LNCaP clone FGC (cell line): ENCODE measurements around the gene RAB34.

Source experiments
- DNase-seq: peaks from one replicate; pipeline ENCODE4 v3.0.0-alpha.2; 2011; ENCODE audit warnings: low read depth
- H3K4me3 ChIP-seq: 2 replicates; pipeline ENCODE4 v1.5.1; 2011; ENCODE audit warnings: mild to moderate bottlenecking, low read depth, low read length, control low read depth
- TF ChIP-seq, protein P1 (sequence below): IDR thresholded peaks from 2 replicates; pipeline ENCODE4 v1.5.1; 2012; ENCODE audit warnings: mild to moderate bottlenecking; ENCODE audit not compliant: control insufficient read depth, insufficient read depth; ENCODE audit errors: extremely low read depth

Gene RAB34, protein sequence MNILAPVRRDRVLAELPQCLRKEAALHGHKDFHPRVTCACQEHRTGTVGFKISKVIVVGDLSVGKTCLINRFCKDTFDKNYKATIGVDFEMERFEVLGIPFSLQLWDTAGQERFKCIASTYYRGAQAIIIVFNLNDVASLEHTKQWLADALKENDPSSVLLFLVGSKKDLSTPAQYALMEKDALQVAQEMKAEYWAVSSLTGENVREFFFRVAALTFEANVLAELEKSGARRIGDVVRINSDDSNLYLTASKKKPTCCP

DNA sequence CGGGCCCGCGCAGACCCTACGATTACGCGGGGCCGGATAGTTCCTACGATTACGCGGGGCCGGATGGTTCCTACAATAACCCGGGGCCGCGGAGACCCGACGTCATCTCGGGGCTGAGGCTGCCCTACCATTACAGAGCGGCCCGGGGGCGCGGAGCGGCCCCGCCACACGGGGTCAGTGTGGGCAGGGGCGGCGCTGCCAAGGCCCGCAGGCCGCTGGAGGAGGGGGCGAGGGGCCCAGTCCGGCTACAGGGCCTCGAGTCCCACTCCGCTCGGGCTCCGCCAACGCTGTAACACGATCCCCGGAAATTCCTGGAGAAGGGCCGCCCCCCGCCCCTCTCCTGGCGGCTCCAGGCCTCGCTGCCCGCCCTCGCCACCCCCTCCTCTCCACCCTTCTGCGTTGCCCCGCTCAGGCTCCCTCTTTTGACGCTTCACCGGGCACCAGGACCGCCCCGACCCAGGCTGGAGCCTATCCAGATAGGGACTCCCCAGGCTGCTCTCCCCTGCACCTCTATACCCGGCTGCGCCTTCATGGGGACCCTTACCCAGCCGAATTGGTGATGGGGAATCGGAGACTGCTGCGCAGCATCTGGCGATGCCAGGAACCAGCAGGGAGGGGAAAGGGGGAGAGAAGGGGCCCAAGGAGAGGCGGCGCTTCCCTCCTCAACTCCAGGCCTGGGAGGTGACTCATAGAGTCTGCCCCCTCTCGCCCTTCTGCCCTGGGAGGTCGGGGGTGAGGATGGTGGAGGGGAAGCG lies at the start of gene RAB34:
TSS of gene RAB34 (minus strand) at position 291 of the 755 bp plus-strand sequence. CDS start 602 bp downstream, outside the sequence.
- DNase-seq = no peak

DNA sequence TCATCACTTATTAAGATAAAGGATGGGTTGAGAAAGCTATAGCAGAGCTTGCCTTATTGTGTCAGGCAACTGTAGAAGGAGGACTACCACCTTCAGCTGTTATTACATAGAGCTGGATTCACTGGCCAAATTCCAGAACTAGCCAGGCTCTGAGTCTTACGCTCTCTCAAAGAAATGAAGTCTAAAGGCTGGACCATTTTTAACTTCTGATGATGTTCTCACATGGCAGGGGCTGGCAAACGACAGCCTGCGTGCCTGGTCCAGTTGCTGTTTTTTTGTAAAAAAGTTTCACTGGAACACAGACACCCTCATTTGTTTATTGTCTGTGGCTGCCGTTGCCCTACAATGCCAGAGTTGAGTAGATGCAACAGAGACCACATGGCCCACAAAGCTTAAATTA lies 47.4 kb upstream of the RAB34 start:
- no peak overlapping the region for H3K4me3 ChIP-seq
- TF ChIP-seq, protein P1, sequence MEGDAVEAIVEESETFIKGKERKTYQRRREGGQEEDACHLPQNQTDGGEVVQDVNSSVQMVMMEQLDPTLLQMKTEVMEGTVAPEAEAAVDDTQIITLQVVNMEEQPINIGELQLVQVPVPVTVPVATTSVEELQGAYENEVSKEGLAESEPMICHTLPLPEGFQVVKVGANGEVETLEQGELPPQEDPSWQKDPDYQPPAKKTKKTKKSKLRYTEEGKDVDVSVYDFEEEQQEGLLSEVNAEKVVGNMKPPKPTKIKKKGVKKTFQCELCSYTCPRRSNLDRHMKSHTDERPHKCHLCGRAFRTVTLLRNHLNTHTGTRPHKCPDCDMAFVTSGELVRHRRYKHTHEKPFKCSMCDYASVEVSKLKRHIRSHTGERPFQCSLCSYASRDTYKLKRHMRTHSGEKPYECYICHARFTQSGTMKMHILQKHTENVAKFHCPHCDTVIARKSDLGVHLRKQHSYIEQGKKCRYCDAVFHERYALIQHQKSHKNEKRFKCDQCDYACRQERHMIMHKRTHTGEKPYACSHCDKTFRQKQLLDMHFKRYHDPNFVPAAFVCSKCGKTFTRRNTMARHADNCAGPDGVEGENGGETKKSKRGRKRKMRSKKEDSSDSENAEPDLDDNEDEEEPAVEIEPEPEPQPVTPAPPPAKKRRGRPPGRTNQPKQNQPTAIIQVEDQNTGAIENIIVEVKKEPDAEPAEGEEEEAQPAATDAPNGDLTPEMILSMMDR = no peak
- DNase-seq = no peak

More for the DNA sequence above, at the start of gene RAB34:
- TF ChIP-seq, protein P1 = no peak
- H3K4me3 ChIP-seq = no peak within 1 kb of the TSS

DNA sequence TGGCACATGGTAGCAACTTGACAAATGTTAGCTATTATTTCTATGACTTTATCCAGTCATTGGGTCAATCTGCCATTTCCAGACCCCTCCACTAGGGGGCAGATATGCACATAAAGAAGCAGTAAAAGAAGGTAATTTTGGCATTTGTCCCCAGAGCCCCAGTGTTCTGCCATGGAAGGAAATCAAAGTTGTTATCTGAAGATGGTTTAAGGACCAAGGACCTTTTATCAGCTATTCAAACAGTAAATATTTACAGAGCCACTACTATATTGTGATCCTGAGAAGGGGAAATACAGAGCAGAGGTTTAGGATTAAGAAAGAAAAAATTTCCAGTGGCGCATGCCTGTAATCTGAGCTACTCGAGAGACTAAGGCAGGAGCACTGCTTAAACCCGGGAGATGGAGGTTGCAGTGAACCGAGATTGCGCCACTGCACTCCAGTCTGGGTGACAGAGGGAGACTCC lies 46.2 kb upstream of the RAB34 start:
- TF ChIP-seq, protein P1 = peak; percentile 79
- peak; percentile 93 for DNase-seq
- H3K4me3 ChIP-seq = no peak overlapping the region

DNA sequence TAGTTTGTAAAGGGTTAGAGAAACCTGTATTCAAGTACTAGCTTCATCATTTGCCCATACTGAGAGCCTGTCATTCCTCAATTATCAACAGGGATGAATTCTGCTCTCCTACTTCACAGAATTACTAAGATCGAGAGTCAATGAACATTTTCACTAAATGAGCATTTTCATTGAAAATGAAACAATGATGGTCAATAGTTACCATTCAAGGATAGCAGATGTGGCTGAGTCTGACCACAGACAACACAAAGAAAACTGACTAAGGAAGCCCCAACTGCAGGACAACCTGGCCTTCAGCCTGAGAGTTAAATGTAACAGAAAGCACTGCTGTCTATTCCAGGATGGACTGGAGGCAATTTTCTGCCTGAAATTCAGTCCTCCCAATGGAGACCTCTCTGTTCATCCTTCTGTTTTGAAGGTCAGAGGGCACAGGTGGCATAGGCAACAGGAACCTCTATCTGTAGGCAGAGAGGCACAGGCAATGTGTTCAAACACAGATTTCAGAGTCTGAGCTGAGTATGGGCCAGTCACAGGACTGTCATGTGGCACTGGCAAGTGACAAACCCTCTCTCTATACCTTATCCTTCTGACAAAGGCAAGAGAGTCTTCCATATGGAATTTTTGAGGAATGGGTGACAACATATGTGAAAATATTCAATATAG lies 45.6 kb upstream of the RAB34 start:
- TF ChIP-seq, protein P1 = no peak
- DNase-seq = no peak

DNA sequence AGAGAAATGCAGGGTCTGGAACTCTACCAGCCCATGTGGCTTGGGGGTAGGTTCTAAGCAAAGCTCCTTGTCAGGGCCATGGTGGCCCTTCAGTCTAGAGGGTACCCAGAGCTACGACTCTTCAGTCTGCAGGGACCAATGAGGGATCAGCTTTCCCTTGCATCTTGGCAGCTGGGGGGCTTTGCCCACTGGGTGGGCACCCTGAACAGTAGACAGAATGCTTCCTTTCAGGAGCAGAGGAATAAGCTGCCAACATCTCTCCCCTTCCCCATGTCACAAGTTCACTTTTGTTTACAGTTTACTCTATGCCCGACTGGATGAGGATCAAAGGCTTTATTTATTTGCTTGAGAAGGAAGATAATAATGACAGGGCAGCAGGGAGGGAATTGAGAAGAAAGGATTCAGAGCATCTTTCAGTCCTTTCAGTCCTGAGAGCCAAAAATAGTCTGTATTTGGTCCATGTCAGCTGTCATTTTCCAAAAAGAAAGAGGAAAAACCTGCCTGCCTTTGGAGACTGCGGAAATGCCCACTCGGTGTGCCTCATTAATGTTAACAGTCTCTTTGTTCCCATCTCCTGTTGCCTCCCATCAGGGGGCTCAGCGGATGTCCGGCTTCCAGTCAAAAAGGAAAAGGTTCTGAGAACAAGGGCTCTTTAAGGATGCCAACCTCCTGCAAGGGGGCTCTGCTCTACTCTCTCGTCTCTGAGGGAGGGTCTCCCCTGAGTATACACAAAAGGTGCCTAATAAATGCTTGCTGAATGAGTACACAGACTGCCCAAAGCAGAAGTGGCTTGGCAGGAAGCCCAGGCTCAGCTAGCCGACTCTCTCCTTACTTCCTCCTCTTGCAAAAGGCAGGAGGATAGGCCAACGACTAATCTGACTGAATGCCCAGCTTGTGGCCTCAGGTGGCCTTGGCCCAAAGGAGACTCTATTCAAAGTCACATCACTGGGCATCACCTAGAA lies 43.2 kb upstream of the RAB34 start:
- H3K4me3 ChIP-seq = no peak overlapping the region
- DNase-seq = peak; percentile 98
- TF ChIP-seq, protein P1 = no peak

More for the DNA sequence above, 45.6 kb upstream of the RAB34 start:
- H3K4me3 ChIP-seq = no peak overlapping the region

DNA sequence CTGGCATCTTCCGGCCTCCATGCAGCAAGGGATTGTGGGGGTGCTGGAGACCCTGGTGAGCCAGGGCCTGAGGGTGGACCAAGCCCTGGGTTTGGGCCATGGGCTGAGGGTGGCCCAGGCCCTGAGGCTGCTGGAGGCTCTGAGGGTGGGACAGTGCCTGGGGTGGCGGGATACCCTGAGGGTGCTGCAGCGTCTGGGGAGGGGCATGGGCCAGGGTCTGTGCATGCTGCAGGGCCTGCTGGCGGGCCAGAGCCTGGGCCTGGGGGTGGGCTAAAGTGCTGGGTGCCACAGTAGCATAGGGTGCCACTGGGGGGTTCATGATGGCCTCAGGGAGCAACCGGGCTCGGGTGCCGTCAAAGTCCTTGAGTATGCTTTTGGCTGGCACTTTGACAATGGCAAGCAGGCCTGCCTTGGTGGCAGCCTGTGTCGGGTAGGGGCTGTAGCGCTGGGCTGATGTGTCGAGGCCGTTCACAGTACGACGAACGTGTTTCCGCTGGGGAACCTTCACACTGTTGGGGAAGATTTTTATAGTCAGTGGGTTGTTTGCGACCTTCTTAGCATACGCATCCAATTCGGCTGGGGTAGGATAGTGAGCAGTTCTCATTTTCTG lies 41.7 kb upstream of the RAB34 start:
- TF ChIP-seq, protein P1 = no peak
- H3K4me3 ChIP-seq = no peak overlapping the region
- DNase-seq = no peak
